Kidney (tissue), 14 donors: ENCODE results near the gene CD59. TPM values are rescaled to one million over a fixed set of nuclear protein-coding genes. Genes with fewer than 3 reads are reported as not detected.

Source experiments
- DNase-seq, 5 donors: peaks; one replicate each; pipeline ENCODE4 v3.0.0-alpha.2; 2013 to 2020
- FAIRE-seq: peaks from 2 replicates; lab custom pipeline; 2012; peaks lifted over from hg19 to GRCh38; lab: Jason Lieb, UNC
- H3K27ac ChIP-seq, 2 donors: one replicate each; pipeline ENCODE4 v1.7.0; 2013; ENCODE audit warnings: low read depth in 2 of 2, low read length in 2 of 2, inconsistent platforms in 1 of 2
- H3K27me3 ChIP-seq: one replicate; pipeline ENCODE4 v1.7.1; 2013; ENCODE audit warnings: low read length, inconsistent platforms; ENCODE audit not compliant: control insufficient read depth, insufficient read depth
- H3K36me3 ChIP-seq, 3 donors: one replicate each; pipeline versions ENCODE4 v1.7.0 to v1.7.1; 2013; ENCODE audit warnings: low read length in 3 of 3, control low read depth in 1 of 3, inconsistent platforms in 1 of 3; ENCODE audit not compliant: insufficient read depth in 3 of 3, control insufficient read depth in 2 of 3
- H3K4me1 ChIP-seq, 3 donors: one replicate each; pipeline versions ENCODE4 v1.7.0 to v1.7.1; 2013; ENCODE audit warnings: low read length in 3 of 3, inconsistent platforms in 1 of 3, low read depth in 1 of 3; ENCODE audit not compliant: control insufficient read depth in 2 of 3, insufficient read depth in 2 of 3
- H3K4me3 ChIP-seq, 3 donors: one replicate each; pipeline versions ENCODE4 v1.7.0 to v1.8.1; 2013; ENCODE audit warnings: low read length in 3 of 3, control low read depth in 1 of 3, inconsistent platforms in 1 of 3
- H3K9ac ChIP-seq, 3 donors: one replicate each; pipeline versions ENCODE4 v1.7.0 to v1.7.1; 2013; ENCODE audit warnings: low read length in 3 of 3, control low read depth in 1 of 3, inconsistent platforms in 1 of 3
- H3K9me3 ChIP-seq, 3 donors: one replicate each; pipeline versions ENCODE4 v1.7.0 to v1.7.1; 2013; ENCODE audit warnings: low read length in 3 of 3, control low read depth in 1 of 3, inconsistent platforms in 1 of 3; ENCODE audit not compliant: control insufficient read depth in 2 of 3, insufficient read depth in 1 of 3
- intact Hi-C: fragments of 100-400 bp; cut with DNase I; formaldehyde crosslinking; loops from one replicate; pipeline ENCODE4 v1.11.1; 2022
- polyA plus RNA-seq: library from polyadenylated mRNA; stranded (reverse); fragments of 350-450 nt; fragmentation: Illumina TruSeq; extraction: RNeasy Lipid Tissue Mini Kit (QIAGEN cat#74804); gene quantifications from one replicate; pipeline ENCODE4 v1.2.3, GENCODE V29; 2014; ENCODE audit warnings: low read depth, low replicate concordance; ENCODE audit not compliant: insufficient read depth
- total RNA-seq: library from RNA; stranded (reverse); fragmentation: NEBNext Ultra II Directional; extraction: Animal tissue kit (Norgen Biotek cat#: 25700); gene quantifications from one replicate; pipeline ENCODE4 v1.2.1, GENCODE V29; 2021
- TF ChIP-seq, protein P1 (sequence below): IDR thresholded peaks from 3 replicates; pipeline ENCODE4 v1.5.1; 2012; ENCODE audit warnings: mild to moderate bottlenecking, moderate library complexity, borderline replicate concordance; ENCODE audit not compliant: insufficient read depth; ENCODE audit errors: extremely low read depth
- donor health status: control.
- donor health status: control.
- donor health status: control.
- donor health status: control.
- donor health status: control.
- donor health status: DM: yes; HTN: yes; CAD: no.
- donor health status: Normal renal cell carcinoma (clear cell type).

CD59 gene
- total and polyA plus RNA-seq, 2 donors from 2014 or later = 559 to 1,010 TPM

- peaks cover 2 to 17% (median 8%) of the 10 kb centered on the region in 3 donors for H3K4me1 ChIP-seq
- TF ChIP-seq, protein P1, sequence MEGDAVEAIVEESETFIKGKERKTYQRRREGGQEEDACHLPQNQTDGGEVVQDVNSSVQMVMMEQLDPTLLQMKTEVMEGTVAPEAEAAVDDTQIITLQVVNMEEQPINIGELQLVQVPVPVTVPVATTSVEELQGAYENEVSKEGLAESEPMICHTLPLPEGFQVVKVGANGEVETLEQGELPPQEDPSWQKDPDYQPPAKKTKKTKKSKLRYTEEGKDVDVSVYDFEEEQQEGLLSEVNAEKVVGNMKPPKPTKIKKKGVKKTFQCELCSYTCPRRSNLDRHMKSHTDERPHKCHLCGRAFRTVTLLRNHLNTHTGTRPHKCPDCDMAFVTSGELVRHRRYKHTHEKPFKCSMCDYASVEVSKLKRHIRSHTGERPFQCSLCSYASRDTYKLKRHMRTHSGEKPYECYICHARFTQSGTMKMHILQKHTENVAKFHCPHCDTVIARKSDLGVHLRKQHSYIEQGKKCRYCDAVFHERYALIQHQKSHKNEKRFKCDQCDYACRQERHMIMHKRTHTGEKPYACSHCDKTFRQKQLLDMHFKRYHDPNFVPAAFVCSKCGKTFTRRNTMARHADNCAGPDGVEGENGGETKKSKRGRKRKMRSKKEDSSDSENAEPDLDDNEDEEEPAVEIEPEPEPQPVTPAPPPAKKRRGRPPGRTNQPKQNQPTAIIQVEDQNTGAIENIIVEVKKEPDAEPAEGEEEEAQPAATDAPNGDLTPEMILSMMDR = no peak
- peaks cover 0 to 4% (median 0%) of the 10 kb centered on the region in 3 donors for H3K36me3 ChIP-seq
- H3K9ac ChIP-seq = peak overlapping the region; percentile 79 to 95 (median 89)
- intact Hi-C loops = no loop called here
- H3K4me3 ChIP-seq = peak overlapping the region; percentile 85 to 95 (median 91)
- no peaks in the 10 kb centered on the region for H3K9me3 ChIP-seq
- DNase-seq = no peak
- H3K27ac ChIP-seq = peak overlapping the region; percentile 95 to 97
- no peaks in the 10 kb centered on the region for H3K27me3 ChIP-seq
- FAIRE-seq = no peak
Measured at GRCh38 chr11:33734441-33735270, 1.6 kb downstream of the CD59 start.

GRCh38 chr11:33733980-33734379, 2.2 kb downstream of the CD59 start:
- FAIRE-seq = no peak
- H3K9me3 ChIP-seq = no peaks in the 10 kb centered on the region
- peak overlapping the region in 2 of 3 donors; percentile 91 to 95 for H3K4me3 ChIP-seq
- H3K4me1 ChIP-seq = peaks cover 2 to 17% (median 8%) of the 10 kb centered on the region in 3 donors
- intact Hi-C loops = no loop called here
- peak overlapping the region in 2 of 3 donors; percentile 68 to 95 for H3K9ac ChIP-seq
- peak in 2 of 5 donors; percentile 10 to 17 for DNase-seq
- TF ChIP-seq, protein P1 = no peak
- H3K27ac ChIP-seq = peak overlapping the region in 1 of 2 donors; percentile 64
- peaks cover 0 to 4% (median 0%) of the 10 kb centered on the region in 3 donors for H3K36me3 ChIP-seq
- no peaks in the 10 kb centered on the region for H3K27me3 ChIP-seq

- H3K4me1 ChIP-seq = peaks cover 2 to 13% (median 8%) of the 10 kb centered on the region in 3 donors
- no peak for DNase-seq
- peaks cover 0 to 4% (median 0%) of the 10 kb centered on the region in 3 donors for H3K36me3 ChIP-seq
- H3K4me3 ChIP-seq = no peak overlapping the region
- H3K27me3 ChIP-seq = no peaks in the 10 kb centered on the region
- intact Hi-C loops = no loop called here
- no peak for FAIRE-seq
- no peak overlapping the region for H3K27ac ChIP-seq
- TF ChIP-seq, protein P1 = no peak
- H3K9ac ChIP-seq = no peak overlapping the region
- H3K9me3 ChIP-seq = no peaks in the 10 kb centered on the region
Measured at GRCh38 chr11:33731723-33732531, 4.3 kb downstream of the CD59 start.
